ENCODE measurements around the gene SPPL2A. TPM values are rescaled to one million over a fixed set of nuclear protein-coding genes. Genes with fewer than 3 reads are reported as not detected.
A peak's percentile ranks its signal among the peaks of the same experiment; 100 is the strongest.

Gene SPPL2A
- total and polyA plus RNA-seq, 9 of the 15 experiments (the other 6 are each of a cell fraction or from before 2014, with no cell fraction given), result 9.8 to 66.1 (median 38.0) TPM

GRCh38 chr15:50685191-50685975, 80.1 kb downstream of the SPPL2A start (continued):
- TF ChIP-seq RBM15 (IDR thresholded peaks at IDR 0.05; ENCODE audit: insufficient read depth, low read length), result no peak
- TF ChIP-seq SMARCC2 (IDR thresholded peaks at IDR 0.05; ENCODE audit: low read depth), result no peak
- no peak for TF ChIP-seq ZKSCAN8 (CRISPR knock-in tag; IDR thresholded peaks at IDR 0.05)
- TF ChIP-seq CTCF (IDR thresholded peaks at IDR 0.05 in 2 of 3, conservative IDR thresholded peaks at IDR 0.05 in 1 of 3; ENCODE audit: insufficient read depth in 2 of 3, low read depth in 1 of 3, low read length in 3 of 3), result 0 out of 6 replicates have a peak, but pooled peaks of 1 of the 3 experiments have one; percentile 3
- no peak for TF ChIP-seq ZNF449 (CRISPR knock-in tag; IDR thresholded peaks at IDR 0.05)
- no peak for TF ChIP-seq ZKSCAN1 (IDR thresholded peaks at IDR 0.05; ENCODE audit: low read depth, low read length)
- TF ChIP-seq PKNOX1 (IDR thresholded peaks at IDR 0.05), result peak; percentile 62
- 0 out of 2 replicates have a peak, but pooled peaks have one; percentile 31 for TF ChIP-seq MBD1 (CRISPR knock-in tag; IDR thresholded peaks at IDR 0.05)
- TF ChIP-seq ZNF740 (CRISPR knock-in tag; IDR thresholded peaks at IDR 0.05), result 0 out of 2 replicates have a peak, but pooled peaks have one; percentile 15
- TF ChIP-seq ZNF740 (tag; IDR thresholded peaks at IDR 0.05), result no peak
- TF ChIP-seq FIP1L1 (IDR thresholded peaks at IDR 0.05; ENCODE audit: low read depth, low read length, poor library complexity, severe bottlenecking), result no peak
